GM18498 (cell line): ENCODE measurements around the gene FLCN.
"Not testable (repeated sequence)": the region's sequence is repeated elsewhere in the genome, so short reads cannot be mapped to it uniquely, and the experiment has no call there.

Experiments
- ATAC-seq: cut with Tn5 transposase; IDR thresholded peaks from one replicate; pipeline ENCODE4 v1.9.1; 2021; ENCODE audit warnings: mild to moderate bottlenecking, moderate library complexity; ENCODE audit not compliant: unreplicated experiment

Gene FLCN

GRCh38 chr17:17188586-17188985 lies 48.4 kb downstream of the FLCN start:
- no peak for ATAC-seq

GRCh38 chr17:17186551-17187505 lies 50.1 kb downstream of the FLCN start:
- ATAC-seq, result no peak

- ATAC-seq, result no peak
Measured at GRCh38 chr17:17186051-17186450, 50.9 kb downstream of the FLCN start.

- not testable (repeated sequence) for ATAC-seq
Measured at GRCh38 chr17:17184985-17185757, 51.8 kb downstream of the FLCN start.

- ATAC-seq, result no peak
Measured at GRCh38 chr17:17183744-17184143, 53.2 kb downstream of the FLCN start.

GRCh38 chr17:17182598-17183136 lies 54.3 kb downstream of the FLCN start:
- ATAC-seq, result no peak

GRCh38 chr17:17181666-17182597 lies 55.0 kb downstream of the FLCN start:
- ATAC-seq, result no peak

GRCh38 chr17:17180741-17181525 lies 56.0 kb downstream of the FLCN start:
- ATAC-seq, result no peak

- no peak for ATAC-seq
Measured at GRCh38 chr17:17180141-17180603, 56.8 kb downstream of the FLCN start.

GRCh38 chr17:17179371-17179827 lies 57.6 kb downstream of the FLCN start:
- ATAC-seq, result no peak

- ATAC-seq, result no peak
Measured at GRCh38 chr17:17177176-17177575, 59.8 kb downstream of the FLCN start.

GRCh38 chr17:17176341-17176740 lies 60.6 kb downstream of the FLCN start:
- ATAC-seq, result no peak

GRCh38 chr17:17175917-17176316 lies 61.1 kb downstream of the FLCN start:
- no peak for ATAC-seq

- no peak for ATAC-seq
Measured at GRCh38 chr17:17175340-17175739, 61.6 kb downstream of the FLCN start.

GRCh38 chr17:17173921-17174320 lies 63.0 kb downstream of the FLCN start:
- ATAC-seq, result no peak

- no peak for ATAC-seq
Measured at GRCh38 chr17:17172990-17173389, 64.0 kb downstream of the FLCN start.

- no peak for ATAC-seq
Measured at GRCh38 chr17:17172001-17172939, 64.7 kb downstream of the FLCN start.

- no peak for ATAC-seq
Measured at GRCh38 chr17:17171186-17171585, 65.8 kb downstream of the FLCN start.
